NCI-H2081 treated with DMSO at 0.1 percent for 48 hours (cell line): Measurements from ENCODE around the gene CD209.
"Not testable (repeated sequence)": the region's sequence is repeated elsewhere in the genome, so short reads cannot be mapped to it uniquely, and the experiment has no call there.

ENCODE experiments used
- DNase-seq: peaks from one replicate; lab custom pipeline; 2025; lab: John Stamatoyannopoulos, UW

The CD209 gene

GRCh38 chr19:7767487-7767886, 20.2 kb upstream of the CD209 start:
- no peak for DNase-seq

- DNase-seq: no peak
These were observed 19.2 kb upstream of the CD209 start for GRCh38 chr19:7766535-7766934.

- not testable (repeated sequence) for DNase-seq
These were observed 17.7 kb upstream of the CD209 start for GRCh38 chr19:7765043-7765442.

GRCh38 chr19:7764157-7764556, 16.8 kb upstream of the CD209 start:
- not testable (repeated sequence) for DNase-seq

GRCh38 chr19:7763696-7764095, 16.4 kb upstream of the CD209 start:
- no peak for DNase-seq

- DNase-seq: no peak
These were observed 15.5 kb upstream of the CD209 start, which contains the start of gene CLEC4M for GRCh38 chr19:7762719-7763293. Gene CLEC4M, plus strand, starts transcription at chr19:7763243. Its CDS starts 24 bp downstream, at chr19:7763267.

GRCh38 chr19:7759156-7759555, 11.8 kb upstream of the CD209 start:
- no peak for DNase-seq

GRCh38 chr19:7757358-7757757, 10.0 kb upstream of the CD209 start:
- no peak for DNase-seq

GRCh38 chr19:7756258-7756657, 8.9 kb upstream of the CD209 start:
- no peak for DNase-seq

- DNase-seq: no peak
These were observed 3.9 kb upstream of the CD209 start for GRCh38 chr19:7751157-7751783.

- no peak for DNase-seq
These were observed 1.4 kb upstream of the CD209 start for GRCh38 chr19:7748756-7749155.

GRCh38 chr19:7748171-7748570, 837 bp upstream of the CD209 start:
- no peak for DNase-seq

GRCh38 chr19:7746306-7746705, 1.0 kb downstream of the CD209 start:
- DNase-seq: not testable (repeated sequence)

GRCh38 chr19:7744871-7745650, 2.3 kb downstream of the CD209 start:
- no peak for DNase-seq

GRCh38 chr19:7744199-7744786, 3.0 kb downstream of the CD209 start:
- DNase-seq: no peak

- DNase-seq: no peak
These were observed 3.9 kb downstream of the CD209 start for GRCh38 chr19:7743425-7743841.

- no peak for DNase-seq
These were observed 4.3 kb downstream of the CD209 start for GRCh38 chr19:7742991-7743390.

GRCh38 chr19:7742575-7742974, 4.8 kb downstream of the CD209 start:
- DNase-seq: no peak

- no peak for DNase-seq
These were observed 6.7 kb downstream of the CD209 start for GRCh38 chr19:7740682-7741054.

- DNase-seq: no peak
These were observed 7.3 kb downstream of the CD209 start for GRCh38 chr19:7739801-7740681.

- DNase-seq: no peak
These were observed 8.1 kb downstream of the CD209 start for GRCh38 chr19:7739211-7739755.

- no peak for DNase-seq
These were observed 9.3 kb downstream of the CD209 start for GRCh38 chr19:7738023-7738422.
